ENCODE measurements around the gene TSPYL1.
"Not testable (repeated sequence)": the region's sequence is repeated elsewhere in the genome, so short reads cannot be mapped to it uniquely, and the experiment has no call there.

TSPYL1 gene

GRCh38 chr6:116279232-116280160, at the start of gene TSPYL1:
Gene TSPYL1, minus strand, starts transcription at chr6:116279930. Its CDS starts 100 bp downstream, at chr6:116279830.
- DNase-seq (ENCODE audit: low read depth), result peak; percentile 91

GRCh38 chr6:116329156-116329555, 49.4 kb upstream of the TSPYL1 start:
- no peak for DNase-seq (ENCODE audit: low read depth)

- no peak for DNase-seq (ENCODE audit: low read depth)
These were observed 48.8 kb upstream of the TSPYL1 start for GRCh38 chr6:116328528-116328903.

GRCh38 chr6:116327803-116328527, 48.2 kb upstream of the TSPYL1 start:
- no peak for DNase-seq (ENCODE audit: low read depth)

GRCh38 chr6:116326996-116327395, 47.3 kb upstream of the TSPYL1 start:
- DNase-seq (ENCODE audit: low read depth), result no peak

- DNase-seq (ENCODE audit: low read depth), result no peak
These were observed 46.5 kb upstream of the TSPYL1 start for GRCh38 chr6:116326181-116326671.

GRCh38 chr6:116325634-116326132, 46.0 kb upstream of the TSPYL1 start:
- DNase-seq (ENCODE audit: low read depth), result not testable (repeated sequence)

GRCh38 chr6:116323863-116324262, 44.1 kb upstream of the TSPYL1 start:
- no peak for DNase-seq (ENCODE audit: low read depth)

- DNase-seq (ENCODE audit: low read depth), result not testable (repeated sequence)
These were observed 42.2 kb upstream of the TSPYL1 start for GRCh38 chr6:116321933-116322332.

GRCh38 chr6:116316772-116317467, 37.2 kb upstream of the TSPYL1 start:
- no peak for DNase-seq (ENCODE audit: low read depth)

GRCh38 chr6:116314878-116315277, 35.1 kb upstream of the TSPYL1 start:
- DNase-seq (ENCODE audit: low read depth), result no peak

- DNase-seq (ENCODE audit: low read depth), result no peak
These were observed 34.5 kb upstream of the TSPYL1 start for GRCh38 chr6:116314218-116314617.

GRCh38 chr6:116313101-116313776, 33.5 kb upstream of the TSPYL1 start:
- no peak for DNase-seq (ENCODE audit: low read depth)

GRCh38 chr6:116309657-116310056, 29.9 kb upstream of the TSPYL1 start:
- DNase-seq (ENCODE audit: low read depth), result no peak

- no peak for DNase-seq (ENCODE audit: low read depth)
These were observed 29.3 kb upstream of the TSPYL1 start for GRCh38 chr6:116309001-116309400.

GRCh38 chr6:116307633-116308032, 27.9 kb upstream of the TSPYL1 start:
- no peak for DNase-seq (ENCODE audit: low read depth)

- no peak for DNase-seq (ENCODE audit: low read depth)
These were observed 27.3 kb upstream of the TSPYL1 start for GRCh38 chr6:116307001-116307400.

GRCh38 chr6:116304538-116305097, 24.9 kb upstream of the TSPYL1 start:
- DNase-seq (ENCODE audit: low read depth), result no peak

- no peak for DNase-seq (ENCODE audit: low read depth)
These were observed 21.4 kb upstream of the TSPYL1 start for GRCh38 chr6:116301104-116301503.

GRCh38 chr6:116300566-116300965, 20.8 kb upstream of the TSPYL1 start:
- DNase-seq (ENCODE audit: low read depth), result no peak

- DNase-seq (ENCODE audit: low read depth), result no peak
These were observed 19.2 kb upstream of the TSPYL1 start for GRCh38 chr6:116298973-116299372.

All from stimulated activated CD8-positive, alpha-beta memory T cell treated with anti-CD3 and anti-CD28 coated beads, Interleukin-12 subunit alpha, Interleukin-12 subunit beta, amount 100 ng/mL, for 1 hour (primary cell).